Choroid plexus epithelial cell (primary cell): ENCODE data around the gene CDH4.

Experiments
- DNase-seq: peaks from one replicate; pipeline ENCODE4 v3.0.0-alpha.2; 2010; ENCODE audit warnings: low read depth
- H3K4me3 ChIP-seq: 2 replicates; pipeline ENCODE4 v1.5.1; 2011; ENCODE audit warnings: low read depth, mild to moderate bottlenecking, control low read depth, low read length, moderate library complexity
- CTCF ChIP-seq: conservative IDR thresholded peaks from 2 replicates; pipeline ENCODE4 v1.5.1; 2011; ENCODE audit warnings: low read depth, mild to moderate bottlenecking, control low read depth, inconsistent platforms, low read length, moderate library complexity

Gene CDH4

GRCh38 chr20:61581825-61582188, 329.7 kb downstream of the CDH4 start:
- TF ChIP-seq CTCF = no peak
- no peak overlapping the region for H3K4me3 ChIP-seq

GRCh38 chr20:61582196-61582923, 330.3 kb downstream of the CDH4 start:
- DNase-seq = no peak
- TF ChIP-seq CTCF = no peak
- no peak overlapping the region for H3K4me3 ChIP-seq

More at GRCh38 chr20:61581825-61582188, 329.7 kb downstream of the CDH4 start:
- DNase-seq = no peak

GRCh38 chr20:61583356-61583755, 331.3 kb downstream of the CDH4 start:
- DNase-seq = no peak
- TF ChIP-seq CTCF = no peak
- no peak overlapping the region for H3K4me3 ChIP-seq

GRCh38 chr20:61584851-61585250, 332.8 kb downstream of the CDH4 start:
- no peak for TF ChIP-seq CTCF
- H3K4me3 ChIP-seq = no peak overlapping the region
- DNase-seq = no peak

GRCh38 chr20:61585764-61586163, 333.7 kb downstream of the CDH4 start:
- no peak for DNase-seq
- no peak for TF ChIP-seq CTCF
- H3K4me3 ChIP-seq = no peak overlapping the region

GRCh38 chr20:61587036-61587435, 335.0 kb downstream of the CDH4 start:
- TF ChIP-seq CTCF = no peak
- no peak overlapping the region for H3K4me3 ChIP-seq
- no peak for DNase-seq

GRCh38 chr20:61587681-61588289, 335.7 kb downstream of the CDH4 start:
- H3K4me3 ChIP-seq = no peak overlapping the region
- TF ChIP-seq CTCF = no peak
- DNase-seq = no peak
